Transverse colon (tissue), 4 donors: Measurements from ENCODE around the gene DZIP3.

Experiments used
- POLR2AphosphoS5 ChIP-seq, 3 donors: sonication (generic); formaldehyde crosslinking; IDR thresholded peaks; one replicate each; pipeline ENCODE4 v1.6.1; 2016; ENCODE audit warnings: antibody characterized with exemption in 3 of 3
- TF ChIP-seq, protein P1 (sequence below), 5 experiments: fragments of 200-600 bp in 3 of 5; fragments of 450-650 bp in 2 of 5; sonication (generic) in 3 of 5; IDR thresholded peaks; 1 replicate in 2 of 5; 2 replicates in 3 of 5; pipeline ENCODE4 v1.5.1; 2016 to 2017; ENCODE audit warnings: antibody characterized with exemption in 5 of 5, inconsistent platforms in 3 of 5, mild to moderate bottlenecking in 2 of 5, moderate library complexity in 1 of 5

DNA sequence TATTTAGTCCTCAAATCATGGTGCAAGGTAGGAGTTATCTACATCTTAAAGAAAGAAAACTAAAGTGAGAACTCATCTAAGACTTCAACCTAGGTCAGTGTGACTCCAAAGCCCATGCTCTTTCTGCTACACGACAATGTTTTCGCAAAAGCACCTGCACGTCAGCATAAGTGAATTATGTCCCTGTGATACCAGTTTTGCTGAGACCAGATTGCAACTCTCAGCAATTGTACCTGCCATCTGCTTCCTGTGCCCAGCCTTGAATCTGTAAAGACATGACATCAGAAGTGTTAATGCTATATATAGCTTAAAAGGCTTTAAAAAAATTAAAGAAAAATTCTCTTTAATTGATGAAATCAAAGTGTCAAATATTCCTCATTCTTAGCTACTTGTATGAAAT is 124.3 kb downstream of the DZIP3 start:
- TF ChIP-seq, protein P1, sequence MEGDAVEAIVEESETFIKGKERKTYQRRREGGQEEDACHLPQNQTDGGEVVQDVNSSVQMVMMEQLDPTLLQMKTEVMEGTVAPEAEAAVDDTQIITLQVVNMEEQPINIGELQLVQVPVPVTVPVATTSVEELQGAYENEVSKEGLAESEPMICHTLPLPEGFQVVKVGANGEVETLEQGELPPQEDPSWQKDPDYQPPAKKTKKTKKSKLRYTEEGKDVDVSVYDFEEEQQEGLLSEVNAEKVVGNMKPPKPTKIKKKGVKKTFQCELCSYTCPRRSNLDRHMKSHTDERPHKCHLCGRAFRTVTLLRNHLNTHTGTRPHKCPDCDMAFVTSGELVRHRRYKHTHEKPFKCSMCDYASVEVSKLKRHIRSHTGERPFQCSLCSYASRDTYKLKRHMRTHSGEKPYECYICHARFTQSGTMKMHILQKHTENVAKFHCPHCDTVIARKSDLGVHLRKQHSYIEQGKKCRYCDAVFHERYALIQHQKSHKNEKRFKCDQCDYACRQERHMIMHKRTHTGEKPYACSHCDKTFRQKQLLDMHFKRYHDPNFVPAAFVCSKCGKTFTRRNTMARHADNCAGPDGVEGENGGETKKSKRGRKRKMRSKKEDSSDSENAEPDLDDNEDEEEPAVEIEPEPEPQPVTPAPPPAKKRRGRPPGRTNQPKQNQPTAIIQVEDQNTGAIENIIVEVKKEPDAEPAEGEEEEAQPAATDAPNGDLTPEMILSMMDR (IDR thresholded peaks at IDR 0.05): no peak
- TF ChIP-seq POLR2AphosphoS5 (IDR thresholded peaks at IDR 0.05): no peak
